ENCODE measurements around the gene RET.

RET gene

GRCh38 chr10:43068136-43068395 is 8.8 kb upstream of the RET start:
- Histone ChIP-seq H3K9me3 (ENCODE audit: control insufficient read depth, insufficient read depth, low read length) (no peaks in the 10 kb centered on the region), H3K36me3 (ENCODE audit: control insufficient read depth, low read length) (no peaks in the 10 kb centered on the region), H3K4me1 (ENCODE audit: control insufficient read depth, low read length) (no peaks in the 10 kb centered on the region), H4K20me1 (ENCODE audit: control insufficient read depth, insufficient read depth, low read depth, low read length) (no peaks in the 10 kb centered on the region), H3K27ac (ENCODE audit: low read depth, low read length) (no peak overlapping the region), H3K79me2 (ENCODE audit: control insufficient read depth, low read length) (no peaks in the 10 kb centered on the region), H3K4me3 (ENCODE audit: low read length) (no peak overlapping the region), H3K27me3 (ENCODE audit: control insufficient read depth, low read length) (no peaks in the 10 kb centered on the region), H3K9me2 (replicated peaks; ENCODE audit: control insufficient read depth, low read length) (no peaks in the 10 kb centered on the region), H3K4me2 (ENCODE audit: low read length) (no peak overlapping the region), H3F3A (ENCODE audit: control insufficient read depth, insufficient read depth) (no peaks in the 10 kb centered on the region)
- TF ChIP-seq, protein P1, sequence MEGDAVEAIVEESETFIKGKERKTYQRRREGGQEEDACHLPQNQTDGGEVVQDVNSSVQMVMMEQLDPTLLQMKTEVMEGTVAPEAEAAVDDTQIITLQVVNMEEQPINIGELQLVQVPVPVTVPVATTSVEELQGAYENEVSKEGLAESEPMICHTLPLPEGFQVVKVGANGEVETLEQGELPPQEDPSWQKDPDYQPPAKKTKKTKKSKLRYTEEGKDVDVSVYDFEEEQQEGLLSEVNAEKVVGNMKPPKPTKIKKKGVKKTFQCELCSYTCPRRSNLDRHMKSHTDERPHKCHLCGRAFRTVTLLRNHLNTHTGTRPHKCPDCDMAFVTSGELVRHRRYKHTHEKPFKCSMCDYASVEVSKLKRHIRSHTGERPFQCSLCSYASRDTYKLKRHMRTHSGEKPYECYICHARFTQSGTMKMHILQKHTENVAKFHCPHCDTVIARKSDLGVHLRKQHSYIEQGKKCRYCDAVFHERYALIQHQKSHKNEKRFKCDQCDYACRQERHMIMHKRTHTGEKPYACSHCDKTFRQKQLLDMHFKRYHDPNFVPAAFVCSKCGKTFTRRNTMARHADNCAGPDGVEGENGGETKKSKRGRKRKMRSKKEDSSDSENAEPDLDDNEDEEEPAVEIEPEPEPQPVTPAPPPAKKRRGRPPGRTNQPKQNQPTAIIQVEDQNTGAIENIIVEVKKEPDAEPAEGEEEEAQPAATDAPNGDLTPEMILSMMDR (IDR thresholded peaks at IDR 0.05; ENCODE audit: low read depth, low read length, poor library complexity, severe bottlenecking), result no peak
- TF ChIP-seq EZH2phosphoT487 (IDR thresholded peaks at IDR 0.05; ENCODE audit: borderline replicate concordance, low read length), result no peak

DNA sequence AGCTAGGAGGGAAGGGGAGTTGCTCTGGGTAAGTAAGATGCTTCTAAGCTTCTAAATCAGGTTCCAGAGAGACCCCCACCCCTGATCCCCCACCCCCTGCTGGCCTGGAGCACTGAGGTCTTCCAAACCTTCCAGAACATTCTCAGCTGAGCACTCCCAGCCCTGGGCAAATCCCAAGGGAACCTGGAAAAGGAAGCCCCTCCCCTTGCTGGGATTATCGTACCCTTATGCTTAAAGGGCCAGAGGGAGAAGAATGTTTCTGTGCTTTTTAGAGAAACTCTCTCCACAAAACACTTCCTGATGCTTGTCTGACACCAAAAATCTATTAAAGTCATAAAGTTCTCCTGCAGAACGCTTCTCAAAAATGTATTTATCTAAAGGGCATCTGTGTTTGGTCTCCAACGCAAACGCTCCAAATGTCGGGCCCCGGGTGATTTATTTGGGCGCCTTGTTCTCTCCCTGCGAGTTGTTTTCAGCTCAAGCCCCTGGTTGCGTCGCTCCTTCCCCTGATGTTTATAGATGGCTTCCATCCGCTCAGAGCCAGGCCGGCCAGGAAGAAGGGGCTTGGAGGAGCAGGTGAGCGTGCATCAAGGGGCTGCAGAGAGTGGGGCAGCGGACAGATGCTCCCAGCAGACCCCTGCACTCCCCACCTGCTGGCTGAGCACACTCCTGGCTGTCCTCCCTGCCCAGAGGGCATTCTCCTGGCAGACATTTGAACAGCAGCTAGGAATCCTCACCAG is 8.2 kb upstream of the RET start:
- no peaks in the 10 kb centered on the region for H3F3A ChIP-seq (ENCODE audit: control insufficient read depth, insufficient read depth)
- H3K4me3 ChIP-seq (ENCODE audit: low read length), result no peak overlapping the region
- no peaks in the 10 kb centered on the region for H4K20me1 ChIP-seq (ENCODE audit: control insufficient read depth, insufficient read depth, low read depth, low read length)
- H3K9me3 ChIP-seq (ENCODE audit: control insufficient read depth, insufficient read depth, low read length), result no peaks in the 10 kb centered on the region
- no peaks in the 10 kb centered on the region for H3K4me1 ChIP-seq (ENCODE audit: control insufficient read depth, low read length)
- H3K79me2 ChIP-seq (ENCODE audit: control insufficient read depth, low read length), result no peaks in the 10 kb centered on the region
- H3K27ac ChIP-seq (ENCODE audit: low read depth, low read length), result no peak overlapping the region
- H3K36me3 ChIP-seq (ENCODE audit: control insufficient read depth, low read length), result no peaks in the 10 kb centered on the region
- TF ChIP-seq EZH2phosphoT487 (IDR thresholded peaks at IDR 0.05; ENCODE audit: borderline replicate concordance, low read length), result no peak
- TF ChIP-seq, protein P1 (IDR thresholded peaks at IDR 0.05; ENCODE audit: low read depth, low read length, poor library complexity, severe bottlenecking), result no peak
- H3K4me2 ChIP-seq (ENCODE audit: low read length), result no peak overlapping the region
- no peaks in the 10 kb centered on the region for H3K9me2 ChIP-seq (replicated peaks; ENCODE audit: control insufficient read depth, low read length)
- no peaks in the 10 kb centered on the region for H3K27me3 ChIP-seq (ENCODE audit: control insufficient read depth, low read length)

- Histone ChIP-seq H3K27me3 (ENCODE audit: control insufficient read depth, low read length) (no peaks in the 10 kb centered on the region), H3K27ac (ENCODE audit: low read depth, low read length) (no peak overlapping the region), H3F3A (ENCODE audit: control insufficient read depth, insufficient read depth) (no peaks in the 10 kb centered on the region), H3K9me3 (ENCODE audit: control insufficient read depth, insufficient read depth, low read length) (no peaks in the 10 kb centered on the region), H4K20me1 (ENCODE audit: control insufficient read depth, insufficient read depth, low read depth, low read length) (no peaks in the 10 kb centered on the region), H3K4me2 (ENCODE audit: low read length) (no peak overlapping the region), H3K4me3 (ENCODE audit: low read length) (no peak overlapping the region), H3K9me2 (replicated peaks; ENCODE audit: control insufficient read depth, low read length) (no peaks in the 10 kb centered on the region), H3K4me1 (ENCODE audit: control insufficient read depth, low read length) (no peaks in the 10 kb centered on the region), H3K36me3 (ENCODE audit: control insufficient read depth, low read length) (no peaks in the 10 kb centered on the region), H3K79me2 (ENCODE audit: control insufficient read depth, low read length) (no peaks in the 10 kb centered on the region)
- TF ChIP-seq, protein P1 (IDR thresholded peaks at IDR 0.05; ENCODE audit: low read depth, low read length, poor library complexity, severe bottlenecking), result no peak
- TF ChIP-seq EZH2phosphoT487 (IDR thresholded peaks at IDR 0.05; ENCODE audit: borderline replicate concordance, low read length), result no peak
Observed at GRCh38 chr10:43069211-43069515, 7.7 kb upstream of the RET start.

Data from DOHH2 (cell line).